GM18868 (cell line): ENCODE results near the gene EIF5AL1.
"Not testable (repeated sequence)": the region's sequence is repeated elsewhere in the genome, so short reads cannot be mapped to it uniquely, and the experiment has no call there.

Source experiments
- ATAC-seq: cut with Tn5 transposase; IDR thresholded peaks from one replicate; pipeline ENCODE4 v1.9.1; 2021; ENCODE audit warnings: mild to moderate bottlenecking, moderate library complexity; ENCODE audit not compliant: unreplicated experiment

The EIF5AL1 gene

DNA sequence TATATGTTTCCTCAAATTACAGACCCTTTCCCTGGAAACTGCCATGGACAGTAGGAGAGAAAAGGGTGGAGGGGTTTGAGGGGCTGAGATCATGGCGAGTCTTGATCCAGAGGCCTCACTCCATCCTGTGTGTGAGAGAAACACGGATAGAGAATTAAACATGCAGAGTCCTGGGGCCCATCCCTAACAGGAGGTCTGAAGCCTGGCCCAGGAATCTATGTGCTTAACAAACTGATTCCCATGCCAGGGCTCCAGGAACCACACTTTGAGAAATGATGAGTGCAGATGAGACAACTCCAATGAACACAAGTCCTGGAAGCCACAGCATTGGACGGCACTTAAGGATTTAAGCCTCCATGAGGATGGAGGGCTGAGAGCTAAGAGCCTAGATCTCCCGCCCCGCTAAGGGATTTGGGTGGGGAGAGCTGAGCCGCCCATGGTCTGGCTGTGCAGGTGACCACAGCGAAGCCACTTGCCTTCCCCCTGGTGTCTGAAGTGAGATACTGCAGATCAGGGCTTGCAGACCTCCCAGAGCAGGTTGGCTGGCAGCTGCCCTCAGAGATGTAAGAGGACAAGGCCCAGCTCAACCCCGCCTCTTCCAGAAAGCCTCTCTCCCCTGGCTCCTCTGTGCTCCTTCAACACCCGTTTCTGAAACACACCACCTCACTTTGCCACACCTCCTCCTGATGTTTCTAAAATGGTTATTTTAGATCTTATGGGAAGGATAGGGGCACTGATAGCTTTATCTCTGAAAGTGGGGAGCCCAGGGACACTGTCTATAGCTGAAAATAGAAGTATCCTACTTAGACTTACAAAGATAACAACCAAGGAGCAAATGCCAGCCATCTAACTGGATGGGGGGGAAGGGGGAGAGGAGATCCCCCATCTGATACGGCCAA is 24.8 kb upstream of the EIF5AL1 start:
- ATAC-seq: peak; percentile 89

DNA sequence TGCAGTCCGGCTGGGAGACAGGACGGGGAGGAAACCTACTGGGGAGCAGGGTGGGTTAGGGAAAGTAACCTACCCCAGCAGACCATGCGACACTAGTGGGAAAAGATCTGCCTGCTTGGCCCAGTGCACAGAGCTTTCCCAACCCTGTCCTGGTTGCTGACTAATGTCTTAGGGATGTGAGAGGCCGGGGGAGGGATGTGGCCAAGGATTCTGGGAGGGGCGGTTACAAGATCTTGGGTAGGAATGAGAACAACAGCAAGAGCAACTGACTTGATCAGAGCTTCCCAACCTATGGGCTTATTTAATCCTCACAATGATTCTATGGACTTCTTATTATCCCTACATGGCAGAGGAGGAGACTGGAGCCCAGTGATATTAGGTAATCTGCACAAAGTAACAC is 24.0 kb upstream of the EIF5AL1 start:
- no peak for ATAC-seq

DNA sequence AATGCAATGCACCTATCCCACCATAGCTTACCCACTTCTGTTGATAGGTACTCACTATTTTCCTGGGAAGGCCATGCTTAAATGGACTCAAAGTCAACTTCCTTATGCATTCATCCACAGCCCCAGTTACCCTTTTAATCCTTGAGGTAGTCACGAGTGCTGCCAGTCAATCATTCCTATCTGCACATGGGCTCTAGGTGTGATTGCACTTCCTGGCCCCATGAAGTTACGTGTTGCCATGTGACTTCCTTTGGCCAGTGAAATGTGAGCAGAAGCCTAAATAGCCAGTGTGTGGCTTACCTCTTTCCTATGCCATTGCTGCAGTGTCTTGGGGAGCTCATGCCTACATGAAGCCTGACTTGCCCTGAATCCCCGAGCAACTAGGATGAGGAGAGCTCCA is 23.5 kb upstream of the EIF5AL1 start:
- no peak for ATAC-seq

- peak; percentile 5 for ATAC-seq
These were observed 21.8 kb upstream of the EIF5AL1 start for GRCh38 chr10:79490400-79491142.

- peak; percentile 49 for ATAC-seq
These were observed 21.0 kb upstream of the EIF5AL1 start for GRCh38 chr10:79491143-79491835.

- no peak for ATAC-seq
These were observed 20.1 kb upstream of the EIF5AL1 start for GRCh38 chr10:79492256-79492655.

GRCh38 chr10:79492839-79493238 is 19.5 kb upstream of the EIF5AL1 start:
- no peak for ATAC-seq

DNA sequence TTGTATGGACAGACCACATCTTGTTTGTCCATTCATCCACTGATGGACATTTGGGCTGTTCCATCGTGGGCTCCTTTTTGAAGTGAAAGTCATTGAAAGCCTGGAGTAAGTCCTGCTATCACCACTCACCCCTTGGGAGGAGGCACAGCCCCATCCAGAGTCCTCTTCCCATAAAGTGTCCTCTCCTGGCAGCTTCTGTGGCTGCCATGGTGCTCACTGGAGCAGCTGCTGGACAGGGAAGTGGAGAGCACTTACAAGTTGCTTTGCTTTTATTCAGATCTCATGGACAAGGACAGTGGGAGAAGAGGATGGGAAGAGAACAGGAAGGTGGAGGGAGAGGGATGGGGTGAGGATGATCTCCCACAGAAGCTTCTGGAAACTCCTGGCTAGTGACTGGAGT is 18.5 kb upstream of the EIF5AL1 start:
- no peak for ATAC-seq

GRCh38 chr10:79494871-79495705 is 17.2 kb upstream of the EIF5AL1 start:
- no peak for ATAC-seq

GRCh38 chr10:79495791-79496190 is 16.5 kb upstream of the EIF5AL1 start:
- ATAC-seq: no peak

DNA sequence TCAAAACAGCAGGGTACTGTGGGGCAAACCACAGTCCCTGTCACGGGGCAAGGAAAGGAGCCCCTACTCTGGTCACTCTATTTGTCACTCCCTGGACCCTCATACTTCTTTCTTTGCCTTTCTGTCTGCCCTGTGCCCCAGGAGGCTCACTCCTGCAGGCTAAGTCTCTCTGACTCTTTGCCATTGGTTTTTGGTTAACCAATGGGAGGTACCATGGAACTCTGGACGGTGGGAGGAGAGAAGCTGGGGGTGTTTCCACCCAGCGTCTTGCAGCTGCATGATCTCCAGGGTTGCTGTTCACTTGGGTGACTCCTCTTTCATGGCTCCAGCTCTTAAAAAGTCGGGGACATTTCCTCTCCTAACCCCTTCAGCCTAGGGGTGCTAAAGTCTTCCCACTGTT is 15.4 kb upstream of the EIF5AL1 start:
- ATAC-seq: no peak

DNA sequence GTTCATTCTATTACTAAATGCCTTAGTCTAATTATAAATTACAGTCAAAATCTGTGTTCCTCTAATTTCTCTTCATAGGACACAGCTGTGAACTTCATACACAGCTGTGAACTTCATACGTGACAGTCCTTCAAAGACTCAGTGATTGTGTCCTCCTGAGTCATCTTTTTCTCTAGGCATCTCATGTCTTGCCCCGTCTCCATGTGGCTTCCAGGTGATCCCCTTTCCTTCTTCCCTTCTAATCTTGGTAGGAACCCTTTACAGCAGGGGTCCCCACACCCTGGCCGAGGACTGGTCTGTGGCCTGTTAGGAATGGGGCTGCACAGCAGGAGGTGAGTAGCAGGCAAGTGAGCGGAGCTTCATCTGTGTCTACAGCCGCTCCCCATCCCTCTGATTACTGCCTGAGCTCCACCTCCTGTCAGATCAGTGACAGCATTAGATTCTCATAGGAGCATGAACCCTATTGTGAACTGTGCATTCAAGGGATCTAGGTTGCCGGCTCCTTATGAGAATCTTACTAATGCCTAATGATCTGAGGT is 14.0 kb upstream of the EIF5AL1 start:
- ATAC-seq: no peak

- no peak for ATAC-seq
These were observed 9.6 kb upstream of the EIF5AL1 start for GRCh38 chr10:79502561-79503309.

- ATAC-seq: not testable (repeated sequence)
These were observed 8.5 kb upstream of the EIF5AL1 start for GRCh38 chr10:79503787-79504186.

- not testable (repeated sequence) for ATAC-seq
These were observed 7.8 kb upstream of the EIF5AL1 start for GRCh38 chr10:79504483-79504882.

DNA sequence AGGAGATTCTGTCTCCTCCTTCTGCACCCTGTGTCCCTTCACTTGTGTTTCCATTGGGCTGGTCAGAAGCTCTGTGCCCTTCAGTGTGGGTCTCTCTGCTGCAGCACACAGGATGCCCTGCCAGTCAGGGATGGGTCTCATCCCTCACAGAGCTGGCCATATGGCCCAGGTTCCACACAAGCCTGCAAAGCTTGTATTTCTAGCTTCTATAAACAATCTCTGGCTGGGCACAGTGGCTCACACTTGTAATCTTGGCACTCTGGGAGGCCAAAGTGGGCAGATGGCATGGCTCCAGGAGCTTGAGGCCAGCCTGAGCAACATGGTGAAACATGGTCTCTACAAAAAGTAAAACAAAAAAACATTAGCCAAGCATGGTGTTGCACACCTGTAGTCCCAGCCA is 7.0 kb upstream of the EIF5AL1 start:
- ATAC-seq: not testable (repeated sequence)

GRCh38 chr10:79505829-79506228 is 6.5 kb upstream of the EIF5AL1 start:
- ATAC-seq: no peak

- no peak for ATAC-seq
These were observed 4.7 kb upstream of the EIF5AL1 start for GRCh38 chr10:79507440-79508167.

GRCh38 chr10:79508245-79508644 is 4.1 kb upstream of the EIF5AL1 start:
- ATAC-seq: not testable (repeated sequence)
